ENCODE data around the gene SH3D19.

SH3D19 gene

DNA sequence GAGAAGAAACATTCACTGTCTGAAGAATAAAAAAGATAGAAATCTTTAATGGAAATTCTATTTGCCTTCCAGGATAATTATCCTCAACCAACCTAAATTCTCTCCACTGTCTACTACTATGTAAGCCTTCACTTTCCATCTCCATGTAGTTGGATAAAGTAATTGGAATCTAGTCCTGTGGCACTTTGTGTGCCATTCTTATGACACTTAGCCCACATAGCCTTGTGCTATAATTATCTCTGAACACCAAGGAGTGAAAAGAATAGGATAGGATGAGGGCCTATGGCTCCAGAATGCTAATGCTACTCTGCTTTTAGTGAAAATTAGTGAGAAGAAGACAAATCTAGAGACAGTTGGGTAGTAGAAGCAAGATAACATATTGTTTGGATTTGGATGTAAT, 28.2 kb downstream of the SH3D19 start:
- no peak for FAIRE-seq
- DNase-seq (ENCODE audit: insufficient read length, low spot score): no peak
- TF ChIP-seq, protein P1, sequence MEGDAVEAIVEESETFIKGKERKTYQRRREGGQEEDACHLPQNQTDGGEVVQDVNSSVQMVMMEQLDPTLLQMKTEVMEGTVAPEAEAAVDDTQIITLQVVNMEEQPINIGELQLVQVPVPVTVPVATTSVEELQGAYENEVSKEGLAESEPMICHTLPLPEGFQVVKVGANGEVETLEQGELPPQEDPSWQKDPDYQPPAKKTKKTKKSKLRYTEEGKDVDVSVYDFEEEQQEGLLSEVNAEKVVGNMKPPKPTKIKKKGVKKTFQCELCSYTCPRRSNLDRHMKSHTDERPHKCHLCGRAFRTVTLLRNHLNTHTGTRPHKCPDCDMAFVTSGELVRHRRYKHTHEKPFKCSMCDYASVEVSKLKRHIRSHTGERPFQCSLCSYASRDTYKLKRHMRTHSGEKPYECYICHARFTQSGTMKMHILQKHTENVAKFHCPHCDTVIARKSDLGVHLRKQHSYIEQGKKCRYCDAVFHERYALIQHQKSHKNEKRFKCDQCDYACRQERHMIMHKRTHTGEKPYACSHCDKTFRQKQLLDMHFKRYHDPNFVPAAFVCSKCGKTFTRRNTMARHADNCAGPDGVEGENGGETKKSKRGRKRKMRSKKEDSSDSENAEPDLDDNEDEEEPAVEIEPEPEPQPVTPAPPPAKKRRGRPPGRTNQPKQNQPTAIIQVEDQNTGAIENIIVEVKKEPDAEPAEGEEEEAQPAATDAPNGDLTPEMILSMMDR (IDR thresholded peaks at IDR 0.05; ENCODE audit: insufficient read depth, missing control alignments): no peak

DNA sequence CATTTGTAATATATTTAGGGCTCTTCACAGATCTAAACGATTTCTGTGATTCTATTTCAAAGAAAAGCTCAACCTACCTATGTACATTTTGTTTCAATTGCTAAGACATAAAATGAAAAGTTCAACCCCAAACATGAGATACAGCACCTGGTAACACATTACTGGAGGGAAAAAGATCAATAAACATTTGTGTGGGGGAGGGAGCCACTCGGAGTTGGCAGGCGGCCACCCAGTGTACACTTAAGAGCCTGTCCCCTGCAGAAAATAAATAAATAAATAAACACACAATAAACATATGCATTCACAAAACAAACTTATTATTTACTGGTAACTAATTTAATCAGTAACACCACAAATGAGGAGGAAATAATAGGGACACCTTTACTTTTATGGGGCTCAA, 29.2 kb downstream of the SH3D19 start:
- FAIRE-seq (no peak), DNase-seq (ENCODE audit: insufficient read length, low spot score) (no peak)
- TF ChIP-seq, protein P1 (IDR thresholded peaks at IDR 0.05; ENCODE audit: insufficient read depth, missing control alignments): no peak

DNA sequence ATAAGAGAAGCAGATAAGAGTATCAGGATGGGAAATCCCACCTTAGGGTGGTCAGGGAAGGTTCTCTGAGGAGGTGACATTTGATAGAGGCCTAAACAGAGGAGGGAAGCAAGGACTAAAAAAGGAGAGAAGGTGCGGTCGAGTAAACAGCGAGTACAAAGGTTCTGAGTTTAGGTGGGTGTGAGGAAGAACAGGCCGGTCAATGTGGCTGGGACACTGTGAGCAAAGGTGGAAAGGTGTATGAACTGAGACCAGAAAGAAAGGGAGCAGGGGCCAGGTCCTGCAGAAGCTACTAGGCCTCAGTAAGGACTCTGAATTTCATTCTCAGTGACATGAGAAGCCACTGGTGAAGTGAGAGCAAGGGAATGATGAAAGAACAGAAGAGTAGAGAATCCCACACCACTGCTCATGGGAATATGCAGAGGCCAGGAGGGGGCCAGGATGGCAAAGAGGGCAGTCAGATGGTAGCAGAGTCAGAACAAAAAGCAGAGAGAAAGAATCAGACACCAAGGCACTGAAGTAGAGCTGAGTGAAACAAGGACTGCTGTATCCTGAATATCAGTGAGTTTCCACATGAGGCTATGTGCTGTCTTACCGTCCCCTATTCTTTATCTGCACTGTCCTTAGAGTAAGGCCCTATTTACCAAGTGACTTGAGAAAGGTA, 30.4 kb downstream of the SH3D19 start:
- TF ChIP-seq, protein P1 (IDR thresholded peaks at IDR 0.05; ENCODE audit: insufficient read depth, missing control alignments): no peak
- FAIRE-seq: peak; percentile 11
- no peak for DNase-seq (ENCODE audit: insufficient read length, low spot score)

DNA sequence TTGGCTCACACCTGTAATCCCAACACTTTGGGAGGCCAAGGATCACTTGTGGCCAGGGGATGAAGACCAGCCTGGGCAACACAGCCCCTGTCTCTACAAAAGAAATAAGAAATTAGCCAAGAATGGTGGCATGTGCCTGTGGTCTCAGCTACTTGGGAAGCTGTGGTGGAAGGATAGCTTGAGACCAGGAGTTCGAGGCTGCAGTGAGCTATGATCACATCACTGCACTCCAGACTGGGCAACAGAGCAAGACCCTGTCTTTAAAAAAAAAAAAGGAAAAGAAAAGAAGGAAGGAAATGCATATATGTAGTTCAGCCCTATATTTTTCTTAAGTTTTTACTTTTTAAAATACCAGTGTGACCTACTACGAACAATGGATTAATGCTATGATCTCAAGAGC, 33.4 kb downstream of the SH3D19 start:
- DNase-seq (ENCODE audit: insufficient read length, low spot score) (no peak), FAIRE-seq (no peak)
- TF ChIP-seq, protein P1 (IDR thresholded peaks at IDR 0.05; ENCODE audit: insufficient read depth, missing control alignments): no peak

DNA sequence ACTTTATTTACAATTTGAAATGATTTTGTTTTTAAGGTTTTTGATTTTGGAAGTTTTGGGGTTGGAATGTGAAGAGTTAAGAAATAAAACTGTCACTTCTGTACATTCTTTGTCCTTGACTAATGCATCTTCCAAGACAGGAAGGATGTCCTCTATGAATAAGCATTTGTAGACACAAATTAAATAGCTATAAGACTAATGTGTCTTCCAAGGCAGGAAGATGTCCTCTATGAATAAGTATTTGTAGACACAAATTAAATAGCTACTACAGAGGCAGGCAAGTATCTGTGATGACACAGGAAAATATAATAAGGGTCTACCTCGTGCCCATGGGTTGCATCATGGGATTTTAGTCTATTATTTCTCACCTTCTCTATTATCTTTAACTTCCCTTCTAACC, 33.9 kb downstream of the SH3D19 start:
- no peak for DNase-seq (ENCODE audit: insufficient read length, low spot score)
- no peak for FAIRE-seq
- TF ChIP-seq, protein P1 (IDR thresholded peaks at IDR 0.05; ENCODE audit: insufficient read depth, missing control alignments): no peak

DNA sequence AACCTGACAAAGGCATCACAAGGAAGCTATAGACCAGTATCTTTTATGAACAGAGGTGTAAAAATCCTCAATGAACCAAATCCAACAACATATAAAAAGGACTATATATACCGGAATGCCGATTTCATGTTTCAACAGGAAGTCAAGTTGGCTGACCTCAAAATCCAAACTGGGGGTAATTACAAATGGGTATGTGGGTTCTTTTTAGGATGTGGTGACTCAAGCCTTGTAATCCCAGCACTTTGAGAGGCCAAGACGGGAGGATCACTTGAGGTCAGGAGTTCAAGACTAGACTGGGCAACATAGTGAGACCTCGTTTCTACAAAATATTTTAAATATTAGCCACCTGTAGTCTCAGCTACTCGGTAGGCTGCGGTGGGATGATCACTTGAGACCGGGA, 38.0 kb downstream of the SH3D19 start:
- FAIRE-seq (no peak), DNase-seq (ENCODE audit: insufficient read length, low spot score) (no peak)
- TF ChIP-seq, protein P1 (IDR thresholded peaks at IDR 0.05; ENCODE audit: insufficient read depth, missing control alignments): no peak

DNA sequence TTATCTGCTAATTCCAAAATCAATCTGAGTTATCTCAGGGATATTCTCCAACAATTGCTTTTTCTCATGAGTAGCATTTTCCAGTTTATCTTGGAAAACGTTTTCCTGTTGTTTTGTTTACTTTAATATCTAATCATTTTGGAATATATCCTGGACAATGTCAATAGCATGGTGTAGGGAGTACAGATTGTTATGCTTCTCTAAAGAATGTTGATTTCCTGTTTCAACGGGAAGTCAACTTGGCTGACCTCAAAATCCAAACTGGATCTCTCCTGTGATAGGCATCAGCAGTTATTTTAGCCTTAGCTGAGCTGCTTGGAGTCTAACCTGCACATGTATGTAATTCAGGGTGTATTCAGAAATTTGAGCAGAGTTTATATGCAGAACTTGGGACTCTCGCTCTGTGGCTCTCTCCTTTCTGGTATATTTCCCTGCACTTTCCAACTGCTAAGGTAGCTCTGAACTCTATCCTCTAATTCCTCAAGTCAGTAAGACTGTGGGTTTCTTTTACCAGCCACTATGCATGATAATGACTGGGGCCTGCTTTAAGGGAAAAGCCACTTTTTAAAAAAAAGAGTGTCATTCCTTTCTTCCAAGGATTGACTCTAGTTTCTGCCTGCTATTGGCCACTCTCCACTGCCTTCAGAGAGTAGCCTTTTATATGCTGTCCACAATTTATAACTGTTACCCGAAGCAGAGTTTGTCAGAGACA, 40.7 kb downstream of the SH3D19 start:
- no peak for DNase-seq (ENCODE audit: insufficient read length, low spot score)
- TF ChIP-seq, protein P1 (IDR thresholded peaks at IDR 0.05; ENCODE audit: insufficient read depth, missing control alignments): no peak
- no peak for FAIRE-seq

Data from D721Med (cell line).